GM18520 (cell line): ENCODE data around the gene TMEM186.
"Not testable (repeated sequence)": the region's sequence is repeated elsewhere in the genome, so short reads cannot be mapped to it uniquely, and the experiment has no call there.

Experiments used
- ATAC-seq: cut with Tn5 transposase; IDR thresholded peaks from one replicate; pipeline ENCODE4 v1.9.1; 2021; ENCODE audit not compliant: unreplicated experiment

Gene TMEM186

DNA sequence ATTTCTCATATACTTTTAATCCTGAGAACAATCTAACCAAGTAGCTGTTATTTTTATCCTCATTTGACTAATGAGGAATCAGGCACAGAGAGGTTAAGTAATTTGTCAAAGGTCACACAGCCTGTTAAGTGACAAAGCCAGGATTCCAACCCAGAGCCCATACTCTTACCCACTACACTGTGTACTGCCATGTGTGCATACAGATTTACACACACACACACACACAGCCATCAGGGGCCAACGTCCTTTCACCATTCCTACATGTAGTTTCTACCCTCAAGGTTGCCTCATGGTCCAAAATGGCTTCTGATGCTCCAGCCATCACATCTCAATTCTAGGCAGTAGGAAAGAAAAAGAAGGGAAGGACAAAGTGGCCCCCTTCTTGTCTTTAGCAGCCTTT is 22.1 kb downstream of the TMEM186 start:
- ATAC-seq = no peak

DNA sequence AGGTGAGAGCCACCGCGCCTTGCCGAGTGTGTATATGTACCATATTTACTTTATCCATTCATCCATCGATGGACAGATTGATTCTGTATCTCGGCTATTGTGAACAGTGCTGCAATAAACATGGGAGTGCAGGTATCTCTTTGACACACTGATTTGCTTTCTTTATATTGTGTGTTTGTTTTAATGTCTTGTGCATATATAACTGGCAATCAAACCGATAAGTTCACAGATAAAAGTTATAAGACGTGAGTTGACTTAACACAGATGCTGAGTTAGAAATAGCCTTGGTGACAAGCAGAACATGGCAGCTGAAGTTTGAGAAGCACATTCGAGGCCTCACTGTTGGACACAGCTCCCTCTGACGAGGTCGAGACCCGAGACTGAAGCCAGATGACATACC is 23.2 kb downstream of the TMEM186 start:
- ATAC-seq = no peak

DNA sequence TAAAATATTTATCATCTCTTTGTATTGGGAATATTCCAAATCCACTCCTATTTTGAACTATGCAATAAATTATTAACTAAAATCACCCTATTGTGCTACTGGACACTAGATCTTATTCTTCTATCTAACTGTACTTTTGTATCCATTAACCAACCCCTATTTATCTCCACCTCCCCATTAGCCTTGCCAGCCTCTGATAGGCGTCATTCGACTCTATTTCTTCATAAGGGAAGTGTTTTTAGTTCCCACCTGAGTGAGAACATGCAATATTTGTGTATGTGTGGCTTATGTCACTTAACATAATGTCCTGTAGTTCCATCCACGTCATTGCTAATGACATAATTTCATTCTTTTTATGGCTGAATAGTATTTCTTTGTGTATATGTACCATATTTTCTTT is 23.9 kb downstream of the TMEM186 start:
- no peak for ATAC-seq

DNA sequence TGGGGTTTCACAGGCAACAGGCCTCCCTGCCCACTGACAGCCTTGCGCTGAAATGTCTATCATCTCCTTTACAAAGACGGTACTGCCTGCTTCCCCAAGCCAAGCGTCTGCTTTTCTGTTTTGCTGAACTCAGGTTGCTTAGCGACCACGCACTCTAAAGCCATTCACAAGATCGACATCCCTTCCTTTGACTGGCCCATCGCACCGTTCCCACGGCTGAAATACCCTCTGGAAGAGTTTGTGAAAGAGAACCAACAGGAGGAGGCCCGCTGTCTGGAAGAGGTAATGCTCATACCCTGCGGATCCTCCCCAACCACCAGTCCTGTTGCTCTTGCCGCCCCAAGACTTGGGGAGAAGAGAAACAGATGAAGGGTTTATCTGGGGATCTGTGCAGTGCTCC is 28.7 kb downstream of the TMEM186 start:
- ATAC-seq = no peak

DNA sequence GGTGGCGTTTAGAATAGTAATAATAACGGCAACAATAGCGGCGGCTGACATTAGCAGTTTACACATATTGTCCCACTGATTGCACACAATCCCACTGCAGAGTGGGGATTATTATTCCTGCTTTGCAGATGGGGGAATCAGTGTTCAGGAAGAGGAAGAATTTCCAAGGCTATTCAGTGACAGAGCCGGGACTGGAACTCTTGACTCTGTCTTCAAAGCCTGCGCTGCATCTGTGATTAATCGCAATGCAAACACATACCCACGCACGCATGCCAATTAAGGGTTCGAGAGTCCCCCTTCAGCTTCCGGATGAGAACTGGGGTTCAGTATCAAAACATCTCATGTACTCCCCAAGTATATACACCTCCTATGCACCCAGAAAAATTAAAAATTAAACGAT is 29.2 kb downstream of the TMEM186 start:
- ATAC-seq = no peak

DNA sequence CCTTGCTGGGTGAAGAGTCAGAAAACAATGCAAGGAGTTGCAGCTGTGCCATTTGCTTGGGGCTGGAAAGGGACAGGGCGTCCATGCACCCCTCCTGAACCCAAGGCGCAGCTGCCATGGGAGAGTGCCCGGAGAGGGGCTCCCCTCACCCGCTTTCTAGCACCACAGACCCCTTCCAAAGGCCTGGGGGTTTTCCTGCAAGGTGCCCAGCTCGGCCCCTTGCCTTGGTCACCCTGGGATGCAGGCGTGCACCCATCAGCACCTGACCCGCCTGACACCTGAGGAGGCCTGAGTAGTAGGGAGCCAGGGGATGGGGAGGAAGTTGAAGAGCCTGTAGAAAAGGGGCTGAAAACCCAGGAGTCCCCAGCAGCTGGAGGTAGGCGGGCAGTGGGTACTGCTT is 30.3 kb downstream of the TMEM186 start:
- ATAC-seq = no peak

DNA sequence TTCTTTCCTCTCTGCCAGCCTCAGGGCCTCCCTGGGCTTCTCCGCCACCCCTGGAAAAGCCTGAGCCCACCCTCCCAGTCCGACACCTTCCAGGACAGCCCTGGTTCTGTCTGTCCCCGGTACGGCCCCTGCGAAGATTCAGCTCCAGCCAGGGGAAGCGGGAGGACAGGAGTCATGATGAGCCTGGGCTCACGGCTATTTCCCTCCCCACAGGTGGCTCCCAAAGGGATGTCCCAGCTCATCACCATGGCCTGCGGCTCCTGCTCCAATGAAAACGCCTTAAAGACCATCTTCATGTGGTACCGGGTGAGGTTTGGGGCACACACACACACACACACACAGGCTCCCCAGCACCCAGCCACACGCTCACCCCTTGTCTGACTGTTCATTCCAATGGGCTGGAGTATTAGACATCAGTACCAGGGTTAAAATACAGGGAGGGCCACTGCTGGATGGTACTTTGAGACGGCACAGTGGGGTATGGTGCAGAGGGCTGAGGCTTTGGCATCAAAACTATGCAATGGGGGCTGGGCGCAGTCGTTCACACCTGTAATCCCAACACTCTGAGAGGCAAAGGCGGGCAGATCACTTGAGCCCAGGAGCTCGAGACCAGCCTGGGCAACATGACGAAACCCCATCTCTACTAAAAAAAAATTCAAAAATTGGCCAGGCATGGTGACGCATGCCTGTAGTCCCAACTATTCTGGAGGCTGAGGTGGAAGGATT is 32.8 kb downstream of the TMEM186 start:
- ATAC-seq = no peak

DNA sequence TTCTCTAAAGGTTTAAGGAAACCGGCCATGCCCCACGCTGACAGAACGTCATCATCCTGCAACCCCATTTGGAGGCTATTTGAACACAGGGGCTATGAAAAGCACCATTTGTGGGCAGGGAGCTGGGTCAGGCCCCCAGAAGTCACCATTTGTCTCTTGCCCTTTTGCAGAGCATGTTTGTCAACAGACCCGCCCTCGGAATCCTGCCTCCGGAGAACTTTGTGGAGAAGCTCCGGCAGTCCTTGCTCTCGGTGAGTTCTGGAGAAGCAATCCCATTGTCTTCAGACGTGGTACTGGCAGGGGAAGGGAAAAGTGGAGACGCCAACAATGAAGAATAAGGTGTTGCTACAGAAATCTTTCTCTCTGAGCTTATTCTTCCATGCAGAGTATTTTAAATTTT is 33.5 kb downstream of the TMEM186 start:
- no peak for ATAC-seq

DNA sequence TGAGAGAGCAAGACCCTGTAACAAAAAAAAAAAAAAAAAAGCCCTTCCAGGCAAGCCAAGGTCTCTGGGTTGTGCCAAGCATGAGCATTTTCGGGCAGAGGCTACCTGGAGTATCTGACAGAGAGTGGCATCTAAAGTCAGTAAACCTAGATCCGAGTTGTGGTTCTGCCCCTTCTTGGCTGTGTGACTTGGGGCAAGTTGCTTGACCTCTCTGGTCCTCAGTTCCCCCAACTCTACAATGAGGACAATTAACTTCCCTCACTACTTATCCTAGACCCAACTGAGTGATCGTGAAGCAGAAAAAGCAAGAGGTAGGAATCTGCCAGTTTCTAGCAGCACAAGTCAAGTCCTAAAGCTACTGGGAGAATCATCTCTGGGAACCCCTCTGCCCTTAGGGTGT is 34.4 kb downstream of the TMEM186 start:
- no peak for ATAC-seq

DNA sequence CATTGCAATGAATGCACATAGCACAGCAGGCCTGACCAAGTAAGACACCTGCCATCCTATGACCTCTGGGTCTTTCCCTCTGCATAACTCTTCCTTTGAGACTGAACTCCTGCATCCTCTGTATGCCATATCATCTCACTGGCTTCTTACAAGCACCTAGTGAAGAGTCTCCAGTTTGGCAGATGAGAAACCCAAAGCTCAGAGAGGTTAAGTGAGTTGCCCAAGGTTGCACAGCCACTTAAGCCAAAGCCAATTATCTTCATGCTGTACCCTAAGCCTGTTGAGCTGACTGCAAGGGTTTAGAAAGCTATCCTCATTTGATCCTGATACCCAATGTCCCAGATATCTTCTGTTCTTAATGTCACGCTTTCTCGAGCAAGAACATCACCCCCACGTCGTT is 35.2 kb downstream of the TMEM186 start:
- ATAC-seq = no peak

DNA sequence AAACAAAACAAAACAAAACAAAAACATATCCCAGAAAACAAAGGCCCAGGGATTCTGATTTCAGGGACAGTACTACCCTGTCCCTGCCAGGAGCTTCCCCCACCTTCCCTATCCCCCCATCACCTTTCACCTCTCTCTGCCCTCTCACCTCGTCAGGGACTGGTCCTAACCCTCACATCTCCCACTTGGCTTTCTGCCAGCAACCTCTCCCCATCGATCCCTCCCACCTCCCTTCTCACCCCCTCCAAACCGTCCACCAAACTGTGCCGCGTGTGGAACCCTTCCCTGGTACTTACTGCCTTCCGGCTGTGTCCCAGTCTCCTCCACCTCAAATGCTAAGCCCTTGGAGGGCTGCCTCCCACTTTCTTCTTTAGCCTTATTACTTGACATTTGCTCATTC is 36.4 kb downstream of the TMEM186 start:
- ATAC-seq = no peak

DNA sequence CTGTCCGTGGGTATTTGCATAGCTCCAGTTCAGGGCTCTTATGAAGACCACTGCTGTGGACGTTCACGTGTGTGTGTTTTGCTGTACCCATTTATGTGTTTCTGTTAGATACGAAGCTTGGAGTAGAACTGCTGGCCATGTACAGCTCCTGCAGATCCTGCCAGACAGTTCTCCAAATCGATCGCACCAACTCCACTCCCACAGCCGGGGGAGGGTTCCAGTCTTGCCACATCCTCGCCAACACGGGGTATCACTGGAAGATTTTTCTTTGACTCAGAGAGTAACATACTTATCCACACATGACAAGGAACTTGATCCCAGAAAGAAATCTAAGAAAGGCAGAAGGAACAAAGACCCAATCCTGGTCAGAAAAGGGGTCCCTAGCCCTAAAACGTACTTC is 37.4 kb downstream of the TMEM186 start:
- ATAC-seq = no peak

DNA sequence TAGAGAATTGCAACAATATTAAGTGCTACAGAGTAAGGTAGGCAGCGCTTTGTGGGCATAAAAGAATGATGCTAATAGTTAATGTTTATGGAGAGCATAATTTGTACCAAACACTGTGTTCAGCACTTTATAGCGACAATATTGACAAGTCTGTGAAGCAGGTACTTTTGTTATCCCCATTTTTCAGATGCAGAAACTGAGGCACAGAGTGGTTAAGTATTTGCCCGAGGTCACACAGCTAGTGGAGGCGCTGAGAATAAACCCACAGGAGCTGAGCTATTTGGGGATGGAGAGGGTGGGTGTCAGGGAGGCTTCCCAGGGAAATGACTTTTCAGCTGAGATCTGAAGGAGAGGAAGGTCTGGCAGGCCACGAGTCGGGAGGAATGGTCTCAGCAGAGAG is 39.4 kb downstream of the TMEM186 start:
- ATAC-seq = no peak

DNA sequence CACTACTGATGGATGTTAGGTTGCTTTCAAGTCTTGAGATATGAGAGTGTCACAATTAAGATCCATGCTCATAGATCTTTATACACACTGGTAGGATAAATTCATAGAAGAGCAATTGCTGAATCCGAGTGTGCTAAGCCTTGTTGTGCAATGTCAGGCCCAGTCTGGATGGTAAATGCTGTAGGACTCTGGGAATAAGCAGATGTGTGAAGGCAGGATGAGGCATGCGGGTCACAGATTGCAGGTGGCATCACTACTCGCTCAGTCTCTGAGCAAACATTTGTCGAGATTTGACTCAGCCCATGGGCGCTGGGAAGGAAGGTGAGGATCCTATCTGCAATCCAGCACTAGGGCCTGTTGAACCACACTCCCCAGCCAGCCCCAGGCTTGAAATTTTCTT is 40.7 kb downstream of the TMEM186 start:
- no peak for ATAC-seq

DNA sequence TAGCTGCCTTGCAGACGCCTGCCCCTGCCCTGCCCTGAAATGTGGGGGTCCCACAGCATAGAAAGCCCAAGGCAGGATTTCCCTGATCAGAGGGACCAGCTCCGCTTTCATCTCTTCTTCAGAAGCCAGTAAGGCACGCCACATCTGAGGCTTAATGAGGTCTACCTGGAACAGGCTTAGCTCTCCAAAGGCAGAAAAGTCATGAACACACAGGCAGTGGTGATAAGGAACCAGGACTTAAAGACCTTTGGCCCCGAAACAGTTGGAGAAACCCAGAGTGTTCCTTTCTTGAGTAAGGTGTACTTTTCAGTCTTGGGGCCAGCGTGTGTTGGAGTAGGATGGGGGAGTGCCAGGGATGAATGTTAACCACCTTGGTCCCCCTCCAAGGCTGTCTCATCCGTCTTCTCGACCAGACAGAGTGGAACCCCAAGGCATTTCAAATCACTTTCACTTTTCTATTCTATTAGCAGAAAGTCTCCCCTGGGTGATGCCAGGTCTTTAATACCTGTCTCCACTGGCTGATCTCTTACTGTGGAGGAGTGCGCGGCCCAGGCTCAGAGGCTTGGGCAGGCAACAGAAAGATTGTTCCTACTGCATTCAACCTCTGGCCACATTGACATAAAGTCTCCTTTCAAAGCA is 43.9 kb downstream of the TMEM186 start:
- no peak for ATAC-seq

DNA sequence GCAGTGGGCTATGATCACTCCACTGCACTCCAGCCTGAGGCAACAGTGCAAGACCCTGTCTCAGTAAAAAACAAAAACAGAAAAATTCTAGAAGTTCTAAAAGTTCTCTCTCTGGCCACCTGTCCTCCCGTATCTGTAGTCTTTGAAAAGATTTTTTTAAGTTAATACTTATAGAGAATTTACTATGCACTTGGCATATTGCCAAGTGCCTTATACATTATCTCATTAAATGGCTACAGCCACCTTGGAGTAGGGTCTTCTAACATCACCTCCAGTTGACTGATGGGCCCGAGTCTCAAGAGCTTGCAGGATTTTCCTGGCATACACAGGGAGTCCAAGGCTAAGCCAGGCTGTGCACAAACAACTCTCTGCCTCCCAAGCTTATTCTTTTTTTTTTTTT is 44.7 kb downstream of the TMEM186 start:
- ATAC-seq = no peak

DNA sequence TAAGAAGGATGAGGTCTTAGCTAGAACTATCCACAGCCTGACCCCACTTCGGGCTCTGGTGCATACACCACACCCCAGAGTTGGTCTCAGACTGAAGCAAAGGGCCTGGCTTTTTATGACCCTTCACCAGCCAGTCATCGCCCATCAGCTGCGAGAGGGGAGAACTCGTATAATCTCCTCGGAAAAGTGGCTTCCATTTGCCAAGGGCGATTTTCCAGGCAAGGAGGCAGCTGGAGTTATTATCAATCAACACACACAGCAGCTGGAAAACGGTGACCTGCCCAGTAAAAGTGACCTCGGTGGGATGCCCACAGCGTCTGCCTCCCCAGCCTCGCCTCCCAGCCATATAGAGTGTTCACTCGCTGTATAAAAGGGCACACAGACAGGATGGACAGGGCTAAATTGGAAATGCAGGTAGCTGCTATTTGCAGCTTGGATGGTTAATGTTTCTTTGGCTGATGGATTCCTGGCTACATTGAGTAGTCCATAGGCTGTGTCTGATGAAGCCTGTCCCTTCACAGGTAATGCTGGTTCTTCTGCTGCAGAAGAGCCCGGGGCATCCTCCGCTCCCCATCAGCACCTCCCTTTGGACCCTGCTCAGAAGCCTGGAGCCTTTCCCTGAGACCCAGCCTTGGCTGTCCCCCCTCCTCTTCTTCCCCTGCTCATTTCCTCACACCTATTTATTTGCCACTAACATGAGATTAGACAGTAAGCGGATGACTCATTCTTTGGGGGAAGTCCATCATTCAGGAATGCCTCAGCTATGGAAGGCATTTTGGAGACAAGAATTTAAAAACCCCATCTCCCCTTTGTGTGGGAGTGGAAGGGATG is 45.7 kb downstream of the TMEM186 start:
- ATAC-seq = no peak

DNA sequence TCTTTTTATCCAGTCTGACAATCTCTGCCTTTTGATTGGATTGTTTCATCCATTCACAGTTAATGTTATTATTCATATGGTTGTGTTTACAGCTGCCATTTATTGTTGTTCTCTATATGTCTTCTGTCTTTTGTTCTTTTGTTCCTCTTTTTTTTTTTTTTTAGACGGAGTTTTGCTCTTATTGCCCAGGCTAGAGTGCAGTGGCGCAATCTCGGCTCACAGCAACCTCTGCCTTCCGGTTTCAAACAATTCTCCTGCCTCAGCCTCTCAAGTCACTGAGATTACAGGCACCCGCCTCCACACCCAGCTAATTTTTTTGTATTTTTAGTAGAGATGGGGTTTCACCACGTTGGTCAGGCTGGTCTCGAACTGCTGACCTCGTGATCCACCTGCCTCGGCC is 48.5 kb downstream of the TMEM186 start:
- not testable (repeated sequence) for ATAC-seq
